Brain pericyte (primary cell): Measurements from ENCODE around the gene HSPA12A.

ENCODE experiments used
- DNase-seq: peaks from one replicate; pipeline ENCODE4 v3.0.0-alpha.2; 2012; ENCODE audit warnings: low read depth, low spot score

Gene HSPA12A

GRCh38 chr10:116630020-116630419 lies 112.3 kb downstream of the HSPA12A start:
- DNase-seq: no peak

- no peak for DNase-seq
These were observed 113.0 kb downstream of the HSPA12A start for GRCh38 chr10:116629340-116629739.

DNA sequence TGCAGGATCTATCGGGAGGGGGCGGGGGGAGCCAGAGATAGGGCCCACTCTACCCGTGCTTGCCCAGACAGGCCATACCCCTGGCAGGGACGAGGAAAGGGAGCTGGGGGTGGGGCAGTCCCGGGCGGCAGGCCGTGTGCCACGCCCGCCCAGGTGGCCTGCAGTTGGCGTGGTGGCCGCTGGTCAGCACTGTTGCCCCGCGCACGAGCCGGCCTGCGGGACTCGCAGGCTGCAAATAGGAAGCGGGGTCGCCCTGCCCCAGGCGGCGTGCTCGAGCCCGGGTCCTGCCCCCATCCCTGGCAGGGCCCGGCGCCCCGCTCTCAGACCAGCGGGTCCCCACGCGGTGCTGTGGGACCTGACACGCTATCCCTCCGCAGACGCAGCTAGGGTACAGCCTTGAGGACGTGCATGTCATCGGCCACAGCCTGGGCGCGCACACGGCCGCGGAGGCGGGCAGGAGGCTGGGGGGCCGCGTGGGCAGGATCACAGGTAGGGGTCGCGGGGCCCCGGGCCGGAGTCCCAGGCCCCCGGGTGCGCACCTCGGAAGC lies 114.9 kb downstream of the HSPA12A start:
- no peak for DNase-seq

DNA sequence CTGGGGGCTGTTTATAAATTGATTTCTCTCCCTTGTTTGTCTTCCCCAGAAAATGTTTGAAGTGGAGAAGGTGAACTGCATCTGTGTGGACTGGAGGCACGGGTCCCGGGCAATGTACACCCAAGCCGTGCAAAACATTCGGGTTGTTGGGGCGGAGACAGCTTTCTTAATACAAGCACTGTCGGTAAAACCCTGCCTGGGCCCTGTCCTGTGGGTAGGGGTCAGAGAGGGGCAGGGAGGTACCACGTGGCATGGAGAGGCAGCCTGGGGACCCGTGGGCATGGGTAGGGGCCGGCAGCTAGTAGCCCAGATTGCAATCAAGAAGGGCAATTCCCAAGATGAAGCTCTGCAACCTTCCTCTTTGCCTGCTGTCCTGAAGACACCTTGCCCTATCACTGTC lies 115.6 kb downstream of the HSPA12A start:
- DNase-seq: no peak

GRCh38 chr10:116625845-116626244 lies 116.5 kb downstream of the HSPA12A start:
- no peak for DNase-seq

DNA sequence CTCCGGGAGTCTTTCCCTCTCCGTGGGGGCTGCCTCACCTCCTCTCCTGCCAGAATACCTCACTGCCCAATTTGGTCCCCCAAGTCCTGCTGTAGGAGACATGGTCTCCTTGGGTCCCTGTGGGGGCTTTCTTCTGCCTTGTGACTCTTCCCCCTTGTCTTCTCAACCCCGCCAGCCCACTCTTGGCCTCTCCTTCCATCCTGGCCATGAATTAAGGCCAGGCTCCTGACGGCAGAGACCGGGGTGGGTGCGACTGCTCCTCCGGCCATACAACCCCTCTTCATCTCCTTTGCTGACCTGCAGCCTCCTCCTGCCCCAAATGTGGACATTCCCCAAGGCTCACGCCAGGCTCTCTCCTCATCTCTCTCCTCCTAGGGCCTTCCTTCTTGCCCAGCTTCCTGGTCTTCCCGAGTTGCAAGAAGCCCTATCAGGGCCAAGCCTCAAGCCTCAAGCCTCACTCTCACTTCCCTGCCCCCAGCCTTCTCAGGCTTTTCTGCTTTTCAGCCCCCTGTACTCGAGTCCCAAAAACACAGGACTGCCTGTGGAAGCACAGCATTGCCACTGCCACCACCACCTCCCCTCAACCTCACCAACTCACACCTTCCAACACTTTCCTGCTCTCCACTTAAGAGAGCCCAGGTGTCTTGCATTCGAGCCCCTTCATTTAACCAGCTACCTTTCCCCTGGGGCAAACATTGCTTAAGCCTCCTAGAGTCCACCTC lies 120.3 kb downstream of the HSPA12A start:
- DNase-seq: no peak

DNA sequence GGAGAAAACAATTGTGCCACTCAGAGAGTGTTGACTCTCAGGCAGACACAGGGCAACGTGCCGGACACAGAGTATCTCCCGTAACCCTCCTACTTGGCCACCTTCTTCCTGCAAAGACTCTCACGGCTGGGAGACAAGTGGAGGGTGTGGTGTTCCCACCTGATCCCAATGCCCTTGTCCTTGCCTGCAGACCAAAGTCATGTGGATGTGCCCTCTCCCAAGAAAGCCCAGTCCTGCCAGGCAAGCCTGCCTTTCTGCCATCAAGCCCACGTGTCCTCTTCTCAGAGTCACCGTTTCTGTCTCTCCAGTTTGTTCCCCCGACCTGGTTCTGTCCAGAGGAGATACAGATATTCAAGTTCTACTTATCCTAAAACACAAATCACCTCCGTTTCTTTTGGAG lies 120.9 kb downstream of the HSPA12A start:
- DNase-seq: no peak
